Transverse colon (tissue), 4 donors: ENCODE measurements around the gene RXRB.
A peak's percentile ranks its signal among the peaks of the same experiment; 100 is the strongest.

Experiments
- POLR2AphosphoS5 ChIP-seq, 3 donors: sonication (generic); formaldehyde crosslinking; IDR thresholded peaks; one replicate each; pipeline ENCODE4 v1.6.1; 2016; ENCODE audit warnings: antibody characterized with exemption in 3 of 3
- TF ChIP-seq, protein P1 (sequence below), 5 experiments: fragments of 200-600 bp in 3 of 5; fragments of 450-650 bp in 2 of 5; sonication (generic) in 3 of 5; IDR thresholded peaks; 1 replicate in 2 of 5; 2 replicates in 3 of 5; pipeline ENCODE4 v1.5.1; 2016 to 2017; ENCODE audit warnings: antibody characterized with exemption in 5 of 5, inconsistent platforms in 3 of 5, mild to moderate bottlenecking in 2 of 5, moderate library complexity in 1 of 5

DNA sequence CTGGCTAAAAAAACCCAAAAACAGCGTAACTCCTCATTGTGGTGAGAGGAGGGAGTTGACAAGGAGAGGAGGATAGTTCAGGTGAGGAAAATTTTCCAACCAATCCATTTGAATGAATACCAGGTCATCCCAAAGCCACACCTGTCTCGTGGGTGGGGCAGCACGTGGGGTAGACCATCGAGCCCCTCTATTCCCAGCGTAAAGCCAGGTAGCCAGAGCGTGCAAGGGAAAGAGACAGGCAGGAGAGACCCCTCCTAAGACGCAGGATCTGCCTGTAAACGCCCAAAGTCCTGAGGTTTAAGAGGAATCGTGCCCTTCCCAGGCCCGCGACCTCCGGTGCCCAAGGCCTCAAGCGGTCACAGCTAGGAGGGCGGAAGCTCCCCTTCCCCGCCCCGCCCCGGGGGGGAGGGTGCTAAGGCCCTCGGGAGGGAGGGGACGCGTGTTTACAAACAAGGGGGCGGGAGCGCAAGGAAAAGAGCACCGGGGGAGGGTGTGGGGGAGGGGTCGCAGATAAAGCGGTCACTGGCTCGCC, 712 bp downstream of the RXRB start:
- no peak for TF ChIP-seq POLR2AphosphoS5 (IDR thresholded peaks at IDR 0.05)
- TF ChIP-seq, protein P1, sequence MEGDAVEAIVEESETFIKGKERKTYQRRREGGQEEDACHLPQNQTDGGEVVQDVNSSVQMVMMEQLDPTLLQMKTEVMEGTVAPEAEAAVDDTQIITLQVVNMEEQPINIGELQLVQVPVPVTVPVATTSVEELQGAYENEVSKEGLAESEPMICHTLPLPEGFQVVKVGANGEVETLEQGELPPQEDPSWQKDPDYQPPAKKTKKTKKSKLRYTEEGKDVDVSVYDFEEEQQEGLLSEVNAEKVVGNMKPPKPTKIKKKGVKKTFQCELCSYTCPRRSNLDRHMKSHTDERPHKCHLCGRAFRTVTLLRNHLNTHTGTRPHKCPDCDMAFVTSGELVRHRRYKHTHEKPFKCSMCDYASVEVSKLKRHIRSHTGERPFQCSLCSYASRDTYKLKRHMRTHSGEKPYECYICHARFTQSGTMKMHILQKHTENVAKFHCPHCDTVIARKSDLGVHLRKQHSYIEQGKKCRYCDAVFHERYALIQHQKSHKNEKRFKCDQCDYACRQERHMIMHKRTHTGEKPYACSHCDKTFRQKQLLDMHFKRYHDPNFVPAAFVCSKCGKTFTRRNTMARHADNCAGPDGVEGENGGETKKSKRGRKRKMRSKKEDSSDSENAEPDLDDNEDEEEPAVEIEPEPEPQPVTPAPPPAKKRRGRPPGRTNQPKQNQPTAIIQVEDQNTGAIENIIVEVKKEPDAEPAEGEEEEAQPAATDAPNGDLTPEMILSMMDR (IDR thresholded peaks at IDR 0.05) = peak in 1 of 5 experiments; percentile 14
